Activated naive CD4-positive, alpha-beta T cell treated with anti-CD3 and anti-CD28 coated beads for 36 hours (primary cell): ENCODE results near the gene TEX101. TPM values are rescaled to one million over a fixed set of nuclear protein-coding genes. Genes with fewer than 3 reads are reported as not detected.
"Not testable (repeated sequence)": the region's sequence is repeated elsewhere in the genome, so short reads cannot be mapped to it uniquely, and the experiment has no call there.

Experiments
- CTCF ChIA-PET: fragments of 350-600 bp; sonication (Branson Sonifier 250); formaldehyde crosslinking; loops from one replicate; lab custom pipeline; 2021; ENCODE audit warnings: antibody characterized with exemption; lab: Charles Lee
- DNase-seq: peaks from one replicate; pipeline ENCODE4 v3.0.0-alpha.2; 2020
- H3K27ac Mint-ChIP-seq: one replicate; pipeline ENCODE4 v1.8.0; 2021; ENCODE audit warnings: mild to moderate bottlenecking, mixed read lengths
- H3K27me3 Mint-ChIP-seq: one replicate; pipeline ENCODE4 v1.8.0; 2021; ENCODE audit warnings: low read depth, mixed read lengths
- H3K36me3 Mint-ChIP-seq: one replicate; pipeline ENCODE4 v1.8.0; 2021; ENCODE audit warnings: low read depth, mixed read lengths
- H3K4me1 Mint-ChIP-seq: one replicate; pipeline ENCODE4 v1.8.0; 2021; ENCODE audit warnings: low read depth, mixed read lengths
- H3K4me3 Mint-ChIP-seq: one replicate; pipeline ENCODE4 v1.8.0; 2021; ENCODE audit warnings: mild to moderate bottlenecking, moderate library complexity, mixed read lengths
- H3K9me3 Mint-ChIP-seq: one replicate; pipeline ENCODE4 v1.8.0; 2021; ENCODE audit warnings: mixed read lengths
- intact Hi-C: fragments of 100-400 bp; cut with micrococcal nuclease; formaldehyde crosslinking; loops from one replicate; pipeline ENCODE4 v1.15.1; 2023
- total RNA-seq, 2 experiments: library from RNA; stranded (reverse); gene quantifications; one replicate each; pipeline ENCODE4 v1.2.3, GENCODE V29; 2021

The TEX101 gene
- total RNA-seq, 2 experiments from 2014 or later, result not detected

- CTCF ChIA-PET, intact Hi-C loops: not testable (repeated sequence)
Measured at GRCh38 chr19:43391552-43391935, 23.1 kb upstream of the TEX101 start.

GRCh38 chr19:43393501-43393900, 21.2 kb upstream of the TEX101 start:
- H3K4me3 Mint-ChIP-seq, DNase-seq, H3K27ac Mint-ChIP-seq, CTCF ChIA-PET, H3K9me3 Mint-ChIP-seq, H3K4me1 Mint-ChIP-seq, intact Hi-C loops, H3K36me3 Mint-ChIP-seq: not testable (repeated sequence)
- peaks cover 11% of the 10 kb centered on the region for H3K27me3 Mint-ChIP-seq

More at GRCh38 chr19:43391552-43391935, 23.1 kb upstream of the TEX101 start:
- not testable (repeated sequence) for H3K36me3 Mint-ChIP-seq, H3K4me1 Mint-ChIP-seq, H3K4me3 Mint-ChIP-seq, H3K9me3 Mint-ChIP-seq, DNase-seq, H3K27ac Mint-ChIP-seq
- peaks cover 11% of the 10 kb centered on the region for H3K27me3 Mint-ChIP-seq

GRCh38 chr19:43395561-43395960, 19.1 kb upstream of the TEX101 start:
- H3K9me3 Mint-ChIP-seq, result no peaks in the 10 kb centered on the region
- no peak overlapping the region for H3K27ac Mint-ChIP-seq
- H3K36me3 Mint-ChIP-seq, result no peaks in the 10 kb centered on the region
- no peak for DNase-seq
- intact Hi-C loops, result no loop called here
- peaks cover 10% of the 10 kb centered on the region for H3K27me3 Mint-ChIP-seq
- CTCF ChIA-PET, result interaction anchor here (0.6 kb wide), 1 partner anchor 274 kb away, joined by 4 read pairs; the partner anchor contains the start of gene PLAUR
- H3K4me3 Mint-ChIP-seq, result no peak overlapping the region
- no peaks in the 10 kb centered on the region for H3K4me1 Mint-ChIP-seq

GRCh38 chr19:43406297-43406696, 8.4 kb upstream of the TEX101 start:
- no peaks in the 10 kb centered on the region for H3K36me3 Mint-ChIP-seq
- no peaks in the 10 kb centered on the region for H3K27me3 Mint-ChIP-seq
- CTCF ChIA-PET, result no interaction called here
- H3K27ac Mint-ChIP-seq, result no peak overlapping the region
- no peaks in the 10 kb centered on the region for H3K4me1 Mint-ChIP-seq
- no peak overlapping the region for H3K4me3 Mint-ChIP-seq
- H3K9me3 Mint-ChIP-seq, result no peaks in the 10 kb centered on the region
- intact Hi-C loops, result no loop called here
- DNase-seq, result no peak

GRCh38 chr19:43407416-43408005, 7.2 kb upstream of the TEX101 start:
- Mint-ChIP-seq H3K9me3 (no peaks in the 10 kb centered on the region), H3K4me3 (no peak overlapping the region), H3K27me3 (no peaks in the 10 kb centered on the region), H3K27ac (no peak overlapping the region), H3K36me3 (no peaks in the 10 kb centered on the region), H3K4me1 (no peaks in the 10 kb centered on the region)
- intact Hi-C loops, result no loop called here
- no peak for DNase-seq
- CTCF ChIA-PET, result no interaction called here

- no peak overlapping the region for H3K4me3 Mint-ChIP-seq
- no peaks in the 10 kb centered on the region for H3K4me1 Mint-ChIP-seq
- intact Hi-C loops, result no loop called here
- DNase-seq, result no peak
- H3K27me3 Mint-ChIP-seq, result no peaks in the 10 kb centered on the region
- H3K36me3 Mint-ChIP-seq, result no peaks in the 10 kb centered on the region
- CTCF ChIA-PET, result no interaction called here
- H3K27ac Mint-ChIP-seq, result no peak overlapping the region
- no peaks in the 10 kb centered on the region for H3K9me3 Mint-ChIP-seq
Measured at GRCh38 chr19:43408043-43408442, 6.6 kb upstream of the TEX101 start.

- intact Hi-C loops, result no loop called here
- DNase-seq, result no peak
- no peak overlapping the region for H3K27ac Mint-ChIP-seq
- no peaks in the 10 kb centered on the region for H3K9me3 Mint-ChIP-seq
- H3K4me1 Mint-ChIP-seq, result no peaks in the 10 kb centered on the region
- H3K27me3 Mint-ChIP-seq, result no peaks in the 10 kb centered on the region
- no peak overlapping the region for H3K4me3 Mint-ChIP-seq
- H3K36me3 Mint-ChIP-seq, result no peaks in the 10 kb centered on the region
- CTCF ChIA-PET, result no interaction called here
Measured at GRCh38 chr19:43409415-43409814, 5.3 kb upstream of the TEX101 start.

GRCh38 chr19:43412441-43412840, 2.2 kb upstream of the TEX101 start:
- Mint-ChIP-seq H3K27ac (no peak overlapping the region), H3K27me3 (no peaks in the 10 kb centered on the region), H3K9me3 (no peaks in the 10 kb centered on the region), H3K36me3 (no peaks in the 10 kb centered on the region), H3K4me1 (no peaks in the 10 kb centered on the region), H3K4me3 (no peak overlapping the region)
- DNase-seq, result no peak
- intact Hi-C loops, result no loop called here
- CTCF ChIA-PET, result no interaction called here

GRCh38 chr19:43416951-43417623, 2.4 kb downstream of the TEX101 start:
- no peak for DNase-seq
- no peaks in the 10 kb centered on the region for H3K27me3 Mint-ChIP-seq
- no peak overlapping the region for H3K27ac Mint-ChIP-seq
- no peak overlapping the region for H3K4me3 Mint-ChIP-seq
- H3K9me3 Mint-ChIP-seq, result no peaks in the 10 kb centered on the region
- intact Hi-C loops, result no loop called here
- no peaks in the 10 kb centered on the region for H3K4me1 Mint-ChIP-seq
- H3K36me3 Mint-ChIP-seq, result no peaks in the 10 kb centered on the region
- CTCF ChIA-PET, result interaction anchor here (1.0 to 1.5 kb wide), 4 partner anchors 16 to 532 kb away, joined by 3 to 7 read pairs (median 4); no protein-coding TSS in a partner anchor

GRCh38 chr19:43420954-43421353, 6.3 kb downstream of the TEX101 start:
- no peaks in the 10 kb centered on the region for H3K9me3 Mint-ChIP-seq

GRCh38 chr19:43422000-43422688, 7.5 kb downstream of the TEX101 start:
- no peak for DNase-seq
- Mint-ChIP-seq H3K4me1 (peaks cover 2% of the 10 kb centered on the region), H3K27me3 (no peaks in the 10 kb centered on the region), H3K9me3 (no peaks in the 10 kb centered on the region), H3K27ac (no peak overlapping the region), H3K4me3 (no peak overlapping the region), H3K36me3 (no peaks in the 10 kb centered on the region)
- CTCF ChIA-PET, result interaction anchor here (0.6 kb wide), 1 partner anchor 20 kb away, joined by 4 read pairs; no protein-coding TSS in a partner anchor
- intact Hi-C loops, result loop anchor here (10.0 kb wide), 1 partner anchor 217 kb away; the partner anchor contains the start of gene PSG4

More at GRCh38 chr19:43420954-43421353, 6.3 kb downstream of the TEX101 start:
- intact Hi-C loops, result loop anchor here (10.0 kb wide), 1 partner anchor 216 kb away; the partner anchor contains the start of gene PSG4
- no peak for DNase-seq
- Mint-ChIP-seq H3K27ac (no peak overlapping the region), H3K36me3 (no peaks in the 10 kb centered on the region), H3K27me3 (no peaks in the 10 kb centered on the region), H3K4me1 (peaks cover 2% of the 10 kb centered on the region), H3K4me3 (no peak overlapping the region)
- CTCF ChIA-PET, result interaction anchor here (0.6 to 1.3 kb wide), 4 partner anchors 9 to 134 kb away, joined by 3 to 4 read pairs (median 3); no protein-coding TSS in a partner anchor

GRCh38 chr19:43422689-43423066, 8.0 kb downstream of the TEX101 start:
- intact Hi-C loops, result loop anchor here (10.0 kb wide), 1 partner anchor 218 kb away; the partner anchor contains the start of gene PSG4
- H3K9me3 Mint-ChIP-seq, result no peaks in the 10 kb centered on the region
- no peak overlapping the region for H3K27ac Mint-ChIP-seq
- H3K4me3 Mint-ChIP-seq, result no peak overlapping the region
- no peaks in the 10 kb centered on the region for H3K36me3 Mint-ChIP-seq
- H3K27me3 Mint-ChIP-seq, result no peaks in the 10 kb centered on the region
- peaks cover 2% of the 10 kb centered on the region for H3K4me1 Mint-ChIP-seq
- CTCF ChIA-PET, result no interaction called here
- DNase-seq, result no peak
